ENCODE results near the gene MCTP2. TPM values are rescaled to one million over a fixed set of nuclear protein-coding genes. Genes with fewer than 3 reads are reported as not detected.
"Not testable (repeated sequence)": the region's sequence is repeated elsewhere in the genome, so short reads cannot be mapped to it uniquely, and the experiment has no call there.

MCTP2 gene
- total and polyA plus RNA-seq, 7 donors = 1.5 to 12.2 (median 4.4) TPM

GRCh38 chr15:94252223-94252766 lies 20.9 kb downstream of the MCTP2 start:
- DNase-seq = no peak
- Histone ChIP-seq H3K36me3 (no peaks in the 10 kb centered on the region), H3K27me3 (no peaks in the 10 kb centered on the region), H3K4me3 (no peak overlapping the region), H3K4me1 (no peaks in the 10 kb centered on the region), H3K27ac (no peak overlapping the region), H3K9me3 (no peaks in the 10 kb centered on the region)
- TF ChIP-seq POLR2A (IDR thresholded peaks at IDR 0.05) (no peak), EP300 (IDR thresholded peaks at IDR 0.05) (no peak), CTCF (IDR thresholded peaks at IDR 0.05) (no peak), POLR2AphosphoS5 (IDR thresholded peaks at IDR 0.05) (no peak)
- 28 to 64% methylated on average over 1 of the region's 1 CpG for WGBS, 2 donors
- intact Hi-C loops (cut with DNase I) = no loop called here

- no peak overlapping the region for H3K27ac ChIP-seq
- no peaks in the 10 kb centered on the region for H3K9me3 ChIP-seq
- H3K27me3 ChIP-seq = no peaks in the 10 kb centered on the region
- no peak overlapping the region for H3K4me3 ChIP-seq
- no peaks in the 10 kb centered on the region for H3K36me3 ChIP-seq
- no peaks in the 10 kb centered on the region for H3K4me1 ChIP-seq
- WGBS, 2 donors = 12 to 46% methylated on average over 2 of the region's 2 CpGs
- no peak for TF ChIP-seq CTCF (IDR thresholded peaks at IDR 0.05)
- no peak for TF ChIP-seq POLR2A (IDR thresholded peaks at IDR 0.05)
- no peak for TF ChIP-seq EP300 (IDR thresholded peaks at IDR 0.05)
- DNase-seq = no peak
- intact Hi-C loops (cut with DNase I) = no loop called here
These were observed 21.6 kb downstream of the MCTP2 start for GRCh38 chr15:94252906-94253491.

- no peaks in the 10 kb centered on the region for H3K27me3 ChIP-seq
- no peak for DNase-seq
- H3K9me3 ChIP-seq = no peaks in the 10 kb centered on the region
- H3K4me3 ChIP-seq = no peak overlapping the region
- no peaks in the 10 kb centered on the region for H3K4me1 ChIP-seq
- H3K27ac ChIP-seq = no peak overlapping the region
- no peak for TF ChIP-seq POLR2A (IDR thresholded peaks at IDR 0.05)
- intact Hi-C loops (cut with DNase I) = no loop called here
- WGBS, 2 donors = 33 to 62% methylated on average over 3 of the region's 3 CpGs
- H3K36me3 ChIP-seq = no peaks in the 10 kb centered on the region
These were observed 22.4 kb downstream of the MCTP2 start for GRCh38 chr15:94253742-94254141.

GRCh38 chr15:94255540-94255939 lies 24.2 kb downstream of the MCTP2 start:
- intact Hi-C loops (cut with DNase I) = no loop called here
- Histone ChIP-seq H3K36me3 (no peaks in the 10 kb centered on the region), H3K27ac (no peak overlapping the region), H3K4me1 (no peaks in the 10 kb centered on the region), H3K9me3 (no peaks in the 10 kb centered on the region), H3K4me3 (no peak overlapping the region), H3K27me3 (no peaks in the 10 kb centered on the region)
- no peak for DNase-seq
- TF ChIP-seq POLR2AphosphoS5 (IDR thresholded peaks at IDR 0.05) (no peak), POLR2A (IDR thresholded peaks at IDR 0.05) (no peak), EP300 (IDR thresholded peaks at IDR 0.05) (no peak), CTCF (IDR thresholded peaks at IDR 0.05) (no peak)
- 23 to 65% methylated on average over 4 of the region's 4 CpGs for WGBS, 2 donors

GRCh38 chr15:94256511-94256910 lies 25.1 kb downstream of the MCTP2 start:
- intact Hi-C loops (cut with DNase I) = no loop called here
- no peaks in the 10 kb centered on the region for H3K9me3 ChIP-seq
- H3K27me3 ChIP-seq = no peaks in the 10 kb centered on the region
- H3K4me3 ChIP-seq = no peak overlapping the region
- no peaks in the 10 kb centered on the region for H3K4me1 ChIP-seq
- H3K27ac ChIP-seq = no peak overlapping the region
- 40 to 43% methylated on average over 3 of the region's 3 CpGs for WGBS, 2 donors
- no peak for TF ChIP-seq POLR2AphosphoS5 (IDR thresholded peaks at IDR 0.05)
- TF ChIP-seq POLR2A (IDR thresholded peaks at IDR 0.05) = no peak
- no peak for TF ChIP-seq CTCF (IDR thresholded peaks at IDR 0.05)
- no peak for TF ChIP-seq EP300 (IDR thresholded peaks at IDR 0.05)
- H3K36me3 ChIP-seq = no peaks in the 10 kb centered on the region
- DNase-seq = no peak

- H3K4me3 ChIP-seq; H3K27ac ChIP-seq; intact Hi-C loops (cut with DNase I); H3K36me3 ChIP-seq; H3K9me3 ChIP-seq; DNase-seq; H3K4me1 ChIP-seq; H3K27me3 ChIP-seq: not testable (repeated sequence)
- 73 to 92% methylated on average over 7 of the region's 7 CpGs for WGBS, 2 donors
These were observed 26.4 kb downstream of the MCTP2 start for GRCh38 chr15:94257776-94258175.
